Ascending aorta (tissue), 2 donors: ENCODE data around the gene SAMM50. TPM values are rescaled to one million over a fixed set of nuclear protein-coding genes. Genes with fewer than 3 reads are reported as not detected.

Source experiments
- DNase-seq, 2 donors: peaks; one replicate each; pipeline ENCODE4 v3.0.0-alpha.2; 2019; ENCODE audit warnings: low spot score in 2 of 2
- H3K27ac ChIP-seq, 2 donors: fragments of 200-600 bp; sonication (generic); one replicate each; pipeline ENCODE4 v1.5.1; 2016 to 2017; ENCODE audit warnings: mild to moderate bottlenecking in 1 of 2
- H3K27me3 ChIP-seq: fragments of 200-600 bp; sonication (generic); one replicate; pipeline ENCODE4 v1.5.1; 2017
- H3K36me3 ChIP-seq, 2 donors: fragments of 200-600 bp; sonication (generic); one replicate each; pipeline ENCODE4 v1.5.1; 2016
- H3K4me1 ChIP-seq, 2 donors: fragments of 200-600 bp; sonication (generic); one replicate each; pipeline ENCODE4 v1.5.1; 2016 to 2017; ENCODE audit warnings: mild to moderate bottlenecking in 1 of 2
- H3K4me3 ChIP-seq, 2 donors: fragments of 200-600 bp; sonication (generic); one replicate each; pipeline ENCODE4 v1.5.1; 2016 to 2017; ENCODE audit warnings: mild to moderate bottlenecking in 1 of 2
- H3K9me3 ChIP-seq, 2 donors: fragments of 200-600 bp; sonication (generic); one replicate each; pipeline ENCODE4 v1.5.1; 2016
- intact Hi-C: fragments of 100-400 bp; cut with DNase I; formaldehyde crosslinking; loops from one replicate; pipeline ENCODE4 v1.15.1; 2023
- total RNA-seq: library from RNA; depleted of rRNA; stranded (reverse); fragments of >200 nt; gene quantifications from one replicate; pipeline ENCODE4 v1.1.0, GENCODE V29; 2016
- TF ChIP-seq, protein P1 (sequence below), 3 experiments: fragments of 200-600 bp in 2 of 3; fragments of 450-650 bp in 1 of 3; sonication (generic) in 2 of 3; IDR thresholded peaks; one replicate each; pipeline ENCODE4 v1.5.1; 2016 to 2019; ENCODE audit warnings: antibody characterized with exemption in 3 of 3, mild to moderate bottlenecking in 1 of 3, moderate library complexity in 1 of 3

Gene SAMM50
- total RNA-seq, 1 donor from 2014 or later = 23.6 TPM

GRCh38 chr22:44002997-44003396 lies 47.8 kb downstream of the SAMM50 start:
- TF ChIP-seq, protein P1, sequence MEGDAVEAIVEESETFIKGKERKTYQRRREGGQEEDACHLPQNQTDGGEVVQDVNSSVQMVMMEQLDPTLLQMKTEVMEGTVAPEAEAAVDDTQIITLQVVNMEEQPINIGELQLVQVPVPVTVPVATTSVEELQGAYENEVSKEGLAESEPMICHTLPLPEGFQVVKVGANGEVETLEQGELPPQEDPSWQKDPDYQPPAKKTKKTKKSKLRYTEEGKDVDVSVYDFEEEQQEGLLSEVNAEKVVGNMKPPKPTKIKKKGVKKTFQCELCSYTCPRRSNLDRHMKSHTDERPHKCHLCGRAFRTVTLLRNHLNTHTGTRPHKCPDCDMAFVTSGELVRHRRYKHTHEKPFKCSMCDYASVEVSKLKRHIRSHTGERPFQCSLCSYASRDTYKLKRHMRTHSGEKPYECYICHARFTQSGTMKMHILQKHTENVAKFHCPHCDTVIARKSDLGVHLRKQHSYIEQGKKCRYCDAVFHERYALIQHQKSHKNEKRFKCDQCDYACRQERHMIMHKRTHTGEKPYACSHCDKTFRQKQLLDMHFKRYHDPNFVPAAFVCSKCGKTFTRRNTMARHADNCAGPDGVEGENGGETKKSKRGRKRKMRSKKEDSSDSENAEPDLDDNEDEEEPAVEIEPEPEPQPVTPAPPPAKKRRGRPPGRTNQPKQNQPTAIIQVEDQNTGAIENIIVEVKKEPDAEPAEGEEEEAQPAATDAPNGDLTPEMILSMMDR (IDR thresholded peaks at IDR 0.05) = no peak
- H3K36me3 ChIP-seq = peaks cover 4 to 10% of the 10 kb centered on the region in 2 donors
- H3K9me3 ChIP-seq = peaks cover 0 to 4% of the 10 kb centered on the region in 2 donors
- H3K27me3 ChIP-seq = no peaks in the 10 kb centered on the region
- H3K27ac ChIP-seq = no peak overlapping the region
- H3K4me1 ChIP-seq = no peaks in the 10 kb centered on the region
- intact Hi-C loops = no loop called here
- DNase-seq = no peak
- H3K4me3 ChIP-seq = no peak overlapping the region

DNA sequence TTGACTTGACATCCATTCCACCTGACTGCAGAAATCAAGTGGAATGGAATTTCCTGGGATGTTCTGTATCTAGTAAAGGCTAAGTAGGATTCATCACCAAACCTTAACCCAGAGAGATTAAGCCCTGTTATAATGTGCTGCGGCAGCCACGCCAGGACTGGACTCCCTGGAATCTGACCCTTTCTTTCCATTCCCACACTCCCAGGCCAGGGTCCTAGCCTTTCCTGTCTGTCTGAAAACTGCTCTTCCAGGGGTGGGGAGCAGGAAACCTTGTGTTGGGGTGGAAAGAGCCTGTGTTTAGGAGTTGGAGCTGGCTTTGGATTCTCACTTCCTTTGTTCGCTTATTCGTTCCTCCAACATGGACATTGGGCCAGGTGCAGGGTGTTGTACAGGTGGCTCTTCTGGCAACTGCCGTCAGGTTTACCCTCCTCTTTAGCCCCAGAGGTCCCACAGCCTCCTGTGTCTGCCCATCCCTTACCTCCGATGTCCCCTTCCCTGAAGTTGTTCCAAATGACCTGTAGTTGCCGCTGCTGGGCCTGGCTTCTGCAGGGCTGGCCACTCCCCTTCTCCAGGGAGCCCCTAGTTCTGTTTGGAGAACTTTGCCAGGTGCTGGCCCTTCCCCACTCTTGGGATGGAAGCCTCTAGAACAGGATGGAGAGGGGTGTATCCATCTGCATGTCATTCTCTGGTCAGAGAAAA lies 48.3 kb downstream of the SAMM50 start:
- no peak for DNase-seq
- Histone ChIP-seq H3K4me3 (no peak overlapping the region), H3K36me3 (peaks cover 0 to 5% of the 10 kb centered on the region in 2 donors), H3K4me1 (no peaks in the 10 kb centered on the region), H3K27ac (no peak overlapping the region), H3K9me3 (peaks cover 0 to 4% of the 10 kb centered on the region in 2 donors), H3K27me3 (no peaks in the 10 kb centered on the region)
- intact Hi-C loops = no loop called here
- TF ChIP-seq, protein P1 (IDR thresholded peaks at IDR 0.05) = no peak

GRCh38 chr22:44004104-44004460 lies 48.8 kb downstream of the SAMM50 start:
- intact Hi-C loops = no loop called here
- no peak overlapping the region for H3K4me3 ChIP-seq
- H3K27ac ChIP-seq = no peak overlapping the region
- H3K36me3 ChIP-seq = peaks cover 0 to 1% of the 10 kb centered on the region in 2 donors
- no peaks in the 10 kb centered on the region for H3K27me3 ChIP-seq
- no peaks in the 10 kb centered on the region for H3K4me1 ChIP-seq
- peaks cover 0 to 4% of the 10 kb centered on the region in 2 donors for H3K9me3 ChIP-seq
- no peak for DNase-seq
- TF ChIP-seq, protein P1 (IDR thresholded peaks at IDR 0.05) = no peak

DNA sequence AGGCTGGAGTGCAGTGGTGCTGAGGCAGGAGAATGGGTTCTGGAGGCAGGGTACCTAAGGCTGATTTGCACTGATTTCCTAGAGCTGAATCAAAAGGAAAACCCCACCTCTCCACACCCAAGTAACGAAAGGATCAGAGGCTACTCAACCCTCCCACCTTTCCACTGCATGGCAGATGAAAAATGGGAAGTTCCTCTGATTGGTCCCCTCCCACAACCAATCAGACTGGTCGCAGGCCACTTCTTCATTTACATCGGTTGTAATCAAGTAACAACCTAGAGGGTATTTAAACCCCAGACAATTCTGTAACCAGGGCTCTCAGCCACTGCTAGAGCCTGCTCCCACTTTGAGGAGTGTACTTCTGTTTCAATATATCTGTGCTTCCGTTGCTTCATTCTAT lies 50.3 kb downstream of the SAMM50 start:
- peaks cover 0 to 4% of the 10 kb centered on the region in 2 donors for H3K9me3 ChIP-seq
- no peaks in the 10 kb centered on the region for H3K4me1 ChIP-seq
- DNase-seq = no peak
- no peaks in the 10 kb centered on the region for H3K27me3 ChIP-seq
- TF ChIP-seq, protein P1 (IDR thresholded peaks at IDR 0.05) = no peak
- H3K36me3 ChIP-seq = no peaks in the 10 kb centered on the region
- H3K27ac ChIP-seq = no peak overlapping the region
- no peak overlapping the region for H3K4me3 ChIP-seq
- intact Hi-C loops = no loop called here

DNA sequence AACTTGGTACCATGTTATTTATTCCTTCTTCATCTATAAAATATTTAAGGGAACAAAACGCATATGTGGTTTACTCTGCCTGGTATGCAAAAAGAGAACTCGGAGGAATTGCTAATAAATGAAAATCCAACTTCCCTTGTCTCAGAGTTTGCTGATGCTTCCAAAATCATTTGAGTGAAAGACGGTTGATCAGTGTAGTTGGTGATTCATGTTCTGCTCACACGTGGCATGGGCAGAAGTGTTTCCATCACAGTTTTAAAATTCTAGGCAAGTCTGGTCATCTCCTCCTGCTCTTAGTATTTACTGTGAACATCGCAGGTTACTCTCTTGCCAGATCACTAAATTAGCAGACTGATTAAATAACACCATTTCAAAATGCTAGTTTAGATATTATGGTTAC lies 56.9 kb downstream of the SAMM50 start:
- no peak overlapping the region for H3K4me3 ChIP-seq
- no peaks in the 10 kb centered on the region for H3K27me3 ChIP-seq
- no peaks in the 10 kb centered on the region for H3K9me3 ChIP-seq
- TF ChIP-seq, protein P1 (IDR thresholded peaks at IDR 0.05) = no peak
- no peak overlapping the region for H3K27ac ChIP-seq
- no peak for DNase-seq
- H3K4me1 ChIP-seq = no peaks in the 10 kb centered on the region
- no peaks in the 10 kb centered on the region for H3K36me3 ChIP-seq
- intact Hi-C loops = no loop called here
